Measurements from ENCODE around the gene HCFC2. TPM values are rescaled to one million over a fixed set of nuclear protein-coding genes. Genes with fewer than 3 reads are reported as not detected.

Gene HCFC2
- total and polyA plus RNA-seq, 2 of the 8 experiments (the other 6 are each of a cell fraction or from before 2014, with no cell fraction given): 0.62 to 1.8 TPM

DNA sequence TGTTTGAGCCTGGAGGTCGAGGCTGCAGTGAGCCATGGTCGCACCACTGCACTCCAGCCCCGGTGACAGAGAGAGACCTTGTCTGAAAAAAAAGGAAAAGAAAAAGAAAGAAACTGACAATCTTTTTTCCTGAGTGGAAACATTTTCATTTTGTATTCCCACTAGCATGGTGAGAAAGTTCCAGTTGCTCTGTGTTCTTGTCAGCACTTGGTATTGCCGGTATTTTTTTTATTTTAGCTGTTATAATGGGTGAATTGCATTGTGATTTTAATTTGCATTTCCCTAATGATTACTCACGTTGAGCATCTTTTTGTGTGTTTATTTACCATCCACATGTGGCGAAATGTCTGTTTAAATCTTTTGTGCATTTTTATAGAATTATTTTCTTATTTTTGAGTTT is 40.0 kb upstream of the HCFC2 start:
- FAIRE-seq: no peak

More for the DNA sequence above, 40.0 kb upstream of the HCFC2 start:
- ChIA-PET POLR2A (ENCODE audit: partially characterized antibody) (no interaction called here), CTCF (ENCODE audit: partially characterized antibody) (no interaction called here)
- Histone ChIP-seq H3K4ac (replicated peaks; ENCODE audit: insufficient read length, low read depth, low read length) (no peak overlapping the region), H4K5ac (ENCODE audit: insufficient read length, low read depth, low read length) (no peak overlapping the region), H2AFZ (ENCODE audit: low read length) (no peak overlapping the region), H4K91ac (replicated peaks; ENCODE audit: insufficient read length, low read length) (no peak overlapping the region), H3K4me2 (ENCODE audit: insufficient read depth in 1 of 2, low read depth in 2 of 2, low read length in 2 of 2) (no peak overlapping the region), H3K36me3 (ENCODE audit: control insufficient read depth in 2 of 4, insufficient read depth in 4 of 4, low read length in 3 of 4) (no peaks in the 10 kb centered on the region), H2BK5ac (ENCODE audit: low read depth, low read length) (no peak overlapping the region), H3K23me2 (ENCODE audit: low read depth, low read length) (peaks cover 1% of the 10 kb centered on the region; the same call in 1 of the 2 replicates), H3K79me2 (ENCODE audit: control insufficient read depth in 1 of 2, insufficient read depth in 2 of 2, low read length in 2 of 2) (no peaks in the 10 kb centered on the region), H3K14ac (ENCODE audit: insufficient read length) (no peak overlapping the region), H3K23ac (ENCODE audit: insufficient read length) (no peak overlapping the region), H3K4me3 (ENCODE audit: extremely low read depth in 1 of 4, insufficient read depth in 2 of 4, low read depth in 3 of 4, low read length in 4 of 4) (no peak overlapping the region), H3K4me1 (replicated peaks in 1 of 4; ENCODE audit: control insufficient read depth in 3 of 4, insufficient read depth in 4 of 4, low read length in 3 of 4) (no peaks in the 10 kb centered on the region), H2BK15ac (ENCODE audit: low read length) (no peak overlapping the region), H2BK12ac (ENCODE audit: low read depth, low read length) (no peak overlapping the region), H3K27ac (ENCODE audit: low read depth, low read length) (no peak overlapping the region), H3K79me1 (ENCODE audit: low read depth, low read length) (no peaks in the 10 kb centered on the region), H2BK20ac (ENCODE audit: low read length) (no peak overlapping the region), H3K9me3 (ENCODE audit: insufficient read depth in 2 of 2, low read depth in 1 of 2, low read length in 1 of 2) (peaks cover 5 to 6% of the 10 kb centered on the region in 2 experiments; a peak in 3 of 4 replicates), H4K8ac (ENCODE audit: extremely low read depth, insufficient read depth, low read length) (no peak overlapping the region), H2AK5ac (ENCODE audit: low read depth, low read length) (no peak overlapping the region), H3K18ac (ENCODE audit: extremely low read depth, low read length) (no peak overlapping the region), H4K20me1 (replicated peaks in 1 of 2; ENCODE audit: control insufficient read depth in 1 of 2, insufficient read depth in 2 of 2, low read length in 2 of 2) (no peaks in the 10 kb centered on the region), H2BK120ac (replicated peaks; ENCODE audit: low read depth, low read length) (no peak overlapping the region), H3K56ac (replicated peaks; ENCODE audit: insufficient read length, low read depth, low read length) (no peak overlapping the region), H3K9ac (replicated peaks in 1 of 4; ENCODE audit: extremely low read depth in 1 of 4, low read depth in 3 of 4, low read length in 3 of 4) (no peak overlapping the region), H3K27me3 (replicated peaks in 1 of 4; ENCODE audit: control insufficient read depth in 3 of 4, extremely low read depth in 1 of 4, insufficient read depth in 3 of 4, low read length in 3 of 4) (no peaks in the 10 kb centered on the region)
- 98% methylated on average over 6 of the region's 6 CpGs; no CpG with 5 or more reads in 1 of the 2 experiments for WGBS, 2 experiments (ENCODE audit: extremely low coverage in 1 of 2, insufficient coverage in 1 of 2, insufficient read length in 1 of 2, insufficient replicate concordance in 2 of 2, low coverage in 1 of 2, low lambda C conversion rate in 2 of 2, missing lambda C conversion rate in 1 of 2)
- no peak for TF ChIP-seq BACH1 (IDR thresholded peaks at IDR 0.05; ENCODE audit: low read length)
- no peak for TF ChIP-seq GTF2F1 (IDR thresholded peaks at IDR 0.05; ENCODE audit: borderline replicate concordance, low read depth, low read length)
- TF ChIP-seq SRF (IDR thresholded peaks at IDR 0.05; ENCODE audit: low read depth, low read length): no peak
- TF ChIP-seq BRCA1 (IDR thresholded peaks at IDR 0.05; ENCODE audit: low read depth, low read length): no peak
- no peak for TF ChIP-seq CTBP2 (IDR thresholded peaks at IDR 0.05; ENCODE audit: borderline replicate concordance, insufficient read depth, insufficient read length, low read length)
- no peak for TF ChIP-seq YY1 (IDR thresholded peaks at IDR 0.05; ENCODE audit: low read depth, low read length)
- TF ChIP-seq, protein P1, sequence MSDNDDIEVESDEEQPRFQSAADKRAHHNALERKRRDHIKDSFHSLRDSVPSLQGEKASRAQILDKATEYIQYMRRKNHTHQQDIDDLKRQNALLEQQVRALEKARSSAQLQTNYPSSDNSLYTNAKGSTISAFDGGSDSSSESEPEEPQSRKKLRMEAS (IDR thresholded peaks at IDR 0.05): no peak
- TF ChIP-seq SIX5 (IDR thresholded peaks at IDR 0.05; ENCODE audit: low read depth, low read length): no peak
- TF ChIP-seq EZH2 (IDR thresholded peaks at IDR 0.05; ENCODE audit: low read depth, low read length, severe bottlenecking): no peak
- no peak for TF ChIP-seq CREB1 (IDR thresholded peaks at IDR 0.05)
- no peak for TF ChIP-seq KDM5A (IDR thresholded peaks at IDR 0.05; ENCODE audit: low read length)
- no peak for TF ChIP-seq HDAC6 (IDR thresholded peaks at IDR 0.05; ENCODE audit: low read depth, low read length)
- DNase-seq (ENCODE audit: low read depth in 1 of 2, low spot score in 2 of 2): no peak

All from H1 (cell line).